HG03045 (cell line): ENCODE results near the gene UGT1A5.

Experiments used
- ATAC-seq: cut with Tn5 transposase; IDR thresholded peaks from one replicate; pipeline ENCODE4 v1.9.1; 2021; ENCODE audit warnings: mild to moderate bottlenecking, moderate library complexity; ENCODE audit not compliant: unreplicated experiment

The UGT1A5 gene

DNA sequence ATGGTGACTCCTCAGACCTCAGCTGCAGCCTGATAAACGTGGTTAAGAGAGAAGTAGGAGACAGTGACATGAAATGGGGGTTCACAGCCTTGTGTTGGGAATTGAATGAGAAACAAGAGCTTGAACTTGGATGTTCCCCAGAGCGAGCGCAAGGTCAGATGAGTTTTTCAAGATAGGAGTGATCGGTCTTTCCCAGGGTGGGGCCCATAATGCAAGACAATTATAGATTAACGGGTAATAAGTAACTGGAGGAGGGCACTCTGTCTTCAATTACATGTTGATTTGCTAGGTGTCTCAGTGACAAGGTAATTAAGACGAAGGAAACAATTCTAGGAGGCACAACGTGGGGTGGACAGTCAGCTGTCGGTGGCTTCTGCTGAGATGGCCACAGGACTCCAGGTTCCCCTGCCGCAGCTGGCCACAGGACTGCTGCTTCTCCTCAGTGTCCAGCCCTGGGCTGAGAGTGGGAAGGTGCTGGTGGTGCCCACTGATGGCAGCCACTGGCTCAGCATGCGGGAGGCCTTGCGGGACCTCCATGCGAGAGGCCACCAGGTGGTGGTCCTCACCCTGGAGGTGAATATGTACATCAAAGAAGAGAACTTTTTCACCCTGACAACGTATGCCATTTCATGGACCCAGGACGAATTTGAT, at the start of gene UGT1A5:
UGT1A5 (plus strand) TSS at position 297 of the 651 bp plus-strand sequence; CDS start at position 382, 85 bp downstream.
- ATAC-seq = no peak

- no peak for ATAC-seq
Measured at GRCh38 chr2:233663911-233664310, 48.8 kb upstream of the UGT1A5 start.

DNA sequence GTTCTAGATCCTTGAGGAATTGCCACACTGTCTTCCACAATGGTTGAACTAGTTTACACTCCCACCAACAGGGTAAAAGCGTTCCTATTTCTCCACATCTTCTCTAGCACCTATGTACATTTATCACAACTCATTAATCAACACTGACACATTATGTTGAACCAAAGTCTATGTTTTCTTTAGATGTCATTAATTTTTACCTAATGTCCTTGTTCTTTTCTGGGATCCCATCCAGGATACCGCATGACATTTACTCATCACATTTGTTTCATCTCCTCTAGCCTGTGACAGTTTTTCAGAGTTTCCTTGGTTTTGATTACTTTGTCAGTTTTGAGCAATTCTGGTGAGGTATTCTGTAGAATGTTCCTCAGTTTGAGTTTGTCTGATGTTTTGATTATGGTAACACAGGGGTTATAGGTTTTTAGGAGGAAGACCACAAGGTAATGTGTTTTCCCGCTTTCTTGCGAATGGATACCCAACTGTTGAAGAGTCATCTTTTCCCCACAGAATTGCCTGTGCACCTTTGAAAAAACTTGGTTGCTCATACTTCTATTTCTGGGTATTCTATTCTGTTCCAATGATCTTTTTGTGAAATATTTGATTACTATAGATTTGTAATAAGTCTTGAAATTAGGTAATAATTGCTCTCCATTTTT, 44.0 kb upstream of the UGT1A5 start:
- ATAC-seq = no peak

GRCh38 chr2:233671290-233672161, 41.2 kb upstream of the UGT1A5 start, which contains the start of gene UGT1A9:
UGT1A9 (plus strand) TSS chr2:233671898; CDS start chr2:233671935, 37 bp downstream.
- no peak for ATAC-seq

GRCh38 chr2:233672886-233673285, 39.8 kb upstream of the UGT1A5 start:
- ATAC-seq = no peak

GRCh38 chr2:233673896-233674295, 38.8 kb upstream of the UGT1A5 start:
- ATAC-seq = no peak

GRCh38 chr2:233674314-233674713, 38.4 kb upstream of the UGT1A5 start:
- no peak for ATAC-seq

- no peak for ATAC-seq
Measured at GRCh38 chr2:233674995-233675394, 37.7 kb upstream of the UGT1A5 start.

DNA sequence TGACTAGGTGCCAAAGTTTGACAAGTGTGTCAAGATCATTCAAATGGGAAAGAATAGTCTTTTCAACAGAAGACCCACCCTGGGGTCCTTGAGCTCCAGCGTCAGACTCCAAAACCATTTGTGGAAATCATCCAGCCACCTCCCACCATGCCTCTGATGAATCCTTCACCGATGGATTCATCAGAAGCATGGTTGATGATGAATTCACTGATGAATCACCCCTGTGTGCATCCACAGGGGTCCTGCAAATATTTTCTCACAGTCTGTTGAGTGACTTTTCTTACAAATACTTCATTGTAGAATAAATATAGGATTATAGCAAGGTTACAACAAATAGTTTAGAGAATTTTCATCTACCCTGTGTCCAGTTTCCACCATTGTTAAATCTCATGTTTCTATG, 36.7 kb upstream of the UGT1A5 start:
- ATAC-seq = no peak

DNA sequence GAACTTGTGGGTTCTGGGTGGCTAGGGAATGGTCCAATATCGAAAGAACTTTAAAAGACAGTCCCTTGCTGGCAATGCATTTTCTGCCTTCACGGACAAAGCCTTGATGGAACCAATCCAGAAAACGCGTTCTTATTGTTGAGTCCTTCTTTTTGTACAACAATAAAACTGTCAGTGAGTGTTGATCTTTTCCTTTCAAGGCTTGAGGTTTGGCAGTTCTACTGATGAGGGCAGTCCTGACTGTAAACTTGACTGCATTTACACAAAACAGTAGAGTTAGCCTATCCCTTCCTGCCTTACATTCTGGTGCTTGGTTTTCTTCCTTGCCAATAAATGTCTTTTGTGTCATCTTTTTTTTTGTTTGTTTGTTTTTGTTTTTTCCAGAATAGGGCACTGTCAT, 33.5 kb upstream of the UGT1A5 start:
- no peak for ATAC-seq

DNA sequence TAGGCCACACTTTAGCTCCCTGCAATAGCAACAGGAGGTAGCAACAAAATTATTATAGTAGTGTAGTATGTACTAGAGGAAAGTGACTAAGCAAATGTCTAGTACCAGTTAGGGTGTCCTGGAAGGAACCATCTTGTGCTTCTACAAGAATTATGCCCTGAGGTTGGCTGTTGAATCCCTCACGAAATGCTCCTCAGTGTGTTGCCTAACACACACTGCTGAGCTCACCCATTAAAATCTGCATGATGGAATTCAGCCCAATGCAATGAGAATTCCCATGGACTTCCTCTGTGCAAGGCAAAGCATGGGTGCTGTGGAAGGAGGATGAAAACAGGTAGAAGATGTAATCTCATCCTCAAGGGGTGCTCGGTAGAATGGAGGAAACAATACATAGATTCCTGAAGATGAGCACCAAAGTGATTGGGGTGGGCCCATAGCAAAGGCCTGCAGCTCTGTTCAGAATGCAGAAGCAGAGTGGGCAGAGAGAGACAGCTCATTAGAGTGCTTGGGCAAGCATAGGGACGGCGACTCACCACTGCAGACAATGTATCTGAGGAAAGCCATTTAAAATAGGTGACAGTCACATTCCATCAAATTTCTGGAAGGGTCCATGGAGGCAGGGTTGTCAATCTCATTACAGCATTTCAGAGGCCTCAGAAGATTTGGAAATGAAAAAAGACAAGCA, 32.2 kb upstream of the UGT1A5 start:
- no peak for ATAC-seq

DNA sequence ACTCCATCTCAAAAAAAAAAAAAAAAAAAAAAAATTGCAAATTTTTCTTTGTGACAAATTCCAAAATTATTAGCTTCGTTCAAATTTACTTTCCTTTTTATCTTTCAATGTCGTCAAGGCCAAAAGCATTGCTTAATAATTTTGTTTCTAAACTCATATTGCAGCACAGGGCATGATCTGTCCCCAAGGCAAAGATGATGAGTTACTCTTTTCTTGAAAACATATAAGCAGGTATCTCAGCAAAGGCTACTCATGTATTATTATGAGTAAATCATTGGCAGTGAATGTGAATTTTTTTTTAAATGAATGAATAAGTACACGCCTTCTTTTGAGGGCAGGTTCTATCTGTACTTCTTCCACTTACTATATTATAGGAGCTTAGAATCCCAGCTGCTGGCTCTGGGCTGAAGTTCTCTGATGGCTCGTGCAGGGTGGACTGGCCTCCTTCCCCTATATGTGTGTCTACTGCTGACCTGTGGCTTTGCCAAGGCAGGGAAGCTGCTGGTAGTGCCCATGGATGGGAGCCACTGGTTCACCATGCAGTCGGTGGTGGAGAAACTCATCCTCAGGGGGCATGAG, 31.1 kb upstream of the UGT1A5 start, which contains the start of gene UGT1A7:
UGT1A7 (plus strand) TSS at position 381 of the 579 bp plus-strand sequence; CDS start at position 418, 37 bp downstream.
- ATAC-seq = no peak

DNA sequence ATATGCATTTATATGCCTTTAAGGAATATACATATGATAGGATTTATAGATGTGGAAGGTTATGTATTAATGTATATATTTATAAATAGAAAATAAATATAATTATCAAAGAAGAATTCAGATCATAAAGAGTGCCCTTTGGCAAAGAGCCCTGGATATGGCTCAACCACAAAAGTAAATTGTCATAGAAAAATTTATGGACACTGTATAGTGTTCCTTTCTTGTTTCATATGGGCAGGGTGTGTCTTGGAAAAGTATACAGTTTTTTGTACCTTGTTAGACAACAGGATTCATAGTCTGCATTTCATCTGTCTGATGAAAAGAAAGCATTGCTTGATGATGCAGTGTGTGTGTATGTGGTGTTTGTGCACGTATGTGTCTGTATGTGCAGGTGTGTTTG, 28.1 kb upstream of the UGT1A5 start:
- no peak for ATAC-seq

DNA sequence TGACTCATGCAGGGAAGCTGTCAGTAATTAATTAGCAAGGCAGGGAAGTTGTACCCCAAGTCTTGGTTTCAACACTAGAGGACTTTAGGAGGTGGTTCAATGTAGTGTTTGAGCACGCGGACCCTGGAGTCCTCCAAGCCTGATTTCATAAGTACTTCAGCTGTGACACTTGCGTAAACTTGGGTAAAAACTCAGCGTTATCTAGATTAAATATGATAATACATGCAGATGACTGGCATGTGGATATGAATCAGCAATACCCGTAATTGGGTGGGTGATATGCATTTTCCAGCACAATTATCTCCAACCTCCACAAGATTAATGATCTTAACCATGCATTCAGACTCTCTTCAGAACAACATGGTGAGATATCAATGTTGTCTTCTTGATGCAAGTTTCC, 25.8 kb upstream of the UGT1A5 start:
- no peak for ATAC-seq

- no peak for ATAC-seq
Measured at GRCh38 chr2:233688341-233688740, 24.4 kb upstream of the UGT1A5 start.

- no peak for ATAC-seq
Measured at GRCh38 chr2:233689031-233689430, 23.7 kb upstream of the UGT1A5 start.

DNA sequence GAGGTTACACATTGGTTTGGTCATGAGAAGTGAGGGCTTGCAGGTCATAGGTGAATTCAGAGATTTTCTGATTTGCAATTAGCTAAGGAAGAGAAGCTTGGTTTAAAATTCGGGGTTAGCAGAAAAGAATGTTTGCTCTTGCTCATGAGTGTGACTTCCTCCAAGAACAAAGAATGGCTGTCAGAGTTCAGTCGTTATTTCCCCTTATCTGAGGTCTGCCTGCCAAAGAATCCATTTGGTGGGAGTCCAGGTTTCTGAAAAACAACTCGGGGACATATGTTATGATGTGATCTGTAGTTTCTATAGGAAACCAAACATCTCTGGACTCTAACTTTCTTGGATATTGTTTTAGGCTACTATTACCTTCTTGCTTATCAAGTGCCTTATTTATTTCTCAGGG, 23.2 kb upstream of the UGT1A5 start:
- ATAC-seq = no peak

DNA sequence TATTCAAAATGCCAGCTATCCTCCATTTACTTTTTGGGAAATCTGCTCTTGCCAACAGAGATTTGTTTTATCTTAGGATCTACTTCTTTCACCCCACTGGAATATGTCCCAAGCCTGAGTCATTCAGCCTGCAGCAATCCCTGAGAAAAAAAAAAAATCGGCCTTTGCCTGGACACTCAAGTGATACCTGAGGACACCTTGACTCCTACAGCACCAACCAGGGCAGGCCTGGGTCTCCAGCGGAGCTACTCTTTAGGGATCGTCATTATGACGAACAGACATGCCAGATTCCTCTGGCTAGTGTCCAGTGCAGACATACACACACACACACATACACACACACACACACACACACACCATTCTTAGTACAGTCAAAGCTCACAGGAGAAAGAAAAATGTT, 22.3 kb upstream of the UGT1A5 start:
- no peak for ATAC-seq

- no peak for ATAC-seq
Measured at GRCh38 chr2:233691443-233692433, 21.0 kb upstream of the UGT1A5 start.
